ENCODE measurements around the gene AFAP1L2. TPM values are rescaled to one million over a fixed set of nuclear protein-coding genes. Genes with fewer than 3 reads are reported as not detected.

The AFAP1L2 gene
- total RNA-seq, 4 donors from 2014 or later, result 3.7 to 18.8 (median 4.5) TPM

- no peak for DNase-seq (ENCODE audit: low spot score)
- TF ChIP-seq CTCF (IDR thresholded peaks at IDR 0.05), result no peak
- ATAC-seq (ENCODE audit: low FRiP score), result no peak
Observed at GRCh38 chr10:114283535-114284234, 120.6 kb downstream of the AFAP1L2 start.

GRCh38 chr10:114283091-114283490 lies 121.2 kb downstream of the AFAP1L2 start:
- TF ChIP-seq CTCF (IDR thresholded peaks at IDR 0.05), result no peak

GRCh38 chr10:114282526-114282925 lies 121.8 kb downstream of the AFAP1L2 start:
- DNase-seq (ENCODE audit: low spot score) (no peak), ATAC-seq (ENCODE audit: low FRiP score) (no peak)
- no peak for TF ChIP-seq CTCF (IDR thresholded peaks at IDR 0.05)

More at GRCh38 chr10:114283091-114283490, 121.2 kb downstream of the AFAP1L2 start:
- no peak for DNase-seq (ENCODE audit: low spot score)
- ATAC-seq (ENCODE audit: low FRiP score), result no peak

- DNase-seq (ENCODE audit: low spot score) (no peak), ATAC-seq (ENCODE audit: low FRiP score) (no peak)
- TF ChIP-seq CTCF (IDR thresholded peaks at IDR 0.05), result no peak
Observed at GRCh38 chr10:114281461-114281860, 122.8 kb downstream of the AFAP1L2 start.

GRCh38 chr10:114281006-114281405 lies 123.3 kb downstream of the AFAP1L2 start:
- no peak for ATAC-seq (ENCODE audit: low FRiP score)
- DNase-seq (ENCODE audit: low spot score), result no peak
- no peak for TF ChIP-seq CTCF (IDR thresholded peaks at IDR 0.05)

GRCh38 chr10:114279901-114280644 lies 124.2 kb downstream of the AFAP1L2 start:
- no peak for ATAC-seq (ENCODE audit: low FRiP score)
- TF ChIP-seq CTCF (IDR thresholded peaks at IDR 0.05), result no peak
- DNase-seq (ENCODE audit: low spot score), result no peak

- DNase-seq (ENCODE audit: low spot score), result no peak
- ATAC-seq (ENCODE audit: low FRiP score), result no peak
- no peak for TF ChIP-seq CTCF (IDR thresholded peaks at IDR 0.05)
Observed at GRCh38 chr10:114279289-114279688, 125.0 kb downstream of the AFAP1L2 start.
